Breast epithelium (tissue), 3 donors: ENCODE data around the gene CRYM.

Experiments used
- CTCF ChIP-seq, 3 donors: fragments of 450-650 bp; IDR thresholded peaks; one replicate each; pipeline ENCODE4 v1.5.1; 2016 to 2017; ENCODE audit warnings: antibody characterized with exemption in 3 of 3, mild to moderate bottlenecking in 3 of 3, moderate library complexity in 3 of 3
- POLR2A ChIP-seq: fragments of 450-650 bp; IDR thresholded peaks from one replicate; pipeline ENCODE4 v1.6.1; 2016; ENCODE audit warnings: antibody characterized with exemption, mild to moderate bottlenecking, moderate library complexity
- POLR2AphosphoS5 ChIP-seq, 3 donors: sonication (generic); formaldehyde crosslinking; IDR thresholded peaks; one replicate each; pipeline ENCODE4 v1.6.1; 2017; ENCODE audit warnings: antibody characterized with exemption in 3 of 3

GRCh38 chr16:21284414-21284813 is 6.3 kb upstream of the CRYM start:
- TF ChIP-seq CTCF (IDR thresholded peaks at IDR 0.05) (no peak), POLR2AphosphoS5 (IDR thresholded peaks at IDR 0.05) (no peak), POLR2A (no peak)
